ACHN (cell line): ENCODE data around the gene LRRIQ1.
"Not testable (repeated sequence)": the region's sequence is repeated elsewhere in the genome, so short reads cannot be mapped to it uniquely, and the experiment has no call there.

ENCODE experiments used
- DNase-seq: peaks from one replicate; pipeline ENCODE4 v3.0.0-alpha.2; 2015
- in situ Hi-C: cut with HindIII; loops from 2 replicates; pipeline ENCODE4 v1.10.0; 2017; ENCODE audit warnings: low sequenced_read_pairs, low pct_ligation_motif_present, low pct_unique_long_range_greater_than_20kb

Gene LRRIQ1

DNA sequence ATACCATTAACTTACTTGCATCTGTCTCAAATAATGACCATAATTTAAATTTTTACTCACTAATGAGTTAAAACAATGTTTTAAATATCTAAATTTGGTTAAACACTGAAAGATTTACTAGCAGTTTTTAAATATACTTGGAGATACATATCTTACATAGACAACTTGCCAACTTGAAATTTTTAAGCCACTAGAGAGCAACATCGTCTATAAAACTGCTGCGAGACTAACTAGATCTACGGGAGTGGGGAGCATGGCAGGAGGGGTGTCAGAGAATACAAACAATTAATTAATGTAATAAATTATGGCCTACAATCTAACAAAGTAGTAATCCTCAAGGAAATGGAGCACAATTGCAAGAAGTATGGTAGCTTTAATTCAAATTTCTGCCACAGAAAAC is 120.4 kb downstream of the LRRIQ1 start:
- DNase-seq: peak; percentile 30
- in situ Hi-C loops: loop anchor here (25.0 kb wide), 1 partner anchor 281 kb away; no protein-coding TSS in a partner anchor

DNA sequence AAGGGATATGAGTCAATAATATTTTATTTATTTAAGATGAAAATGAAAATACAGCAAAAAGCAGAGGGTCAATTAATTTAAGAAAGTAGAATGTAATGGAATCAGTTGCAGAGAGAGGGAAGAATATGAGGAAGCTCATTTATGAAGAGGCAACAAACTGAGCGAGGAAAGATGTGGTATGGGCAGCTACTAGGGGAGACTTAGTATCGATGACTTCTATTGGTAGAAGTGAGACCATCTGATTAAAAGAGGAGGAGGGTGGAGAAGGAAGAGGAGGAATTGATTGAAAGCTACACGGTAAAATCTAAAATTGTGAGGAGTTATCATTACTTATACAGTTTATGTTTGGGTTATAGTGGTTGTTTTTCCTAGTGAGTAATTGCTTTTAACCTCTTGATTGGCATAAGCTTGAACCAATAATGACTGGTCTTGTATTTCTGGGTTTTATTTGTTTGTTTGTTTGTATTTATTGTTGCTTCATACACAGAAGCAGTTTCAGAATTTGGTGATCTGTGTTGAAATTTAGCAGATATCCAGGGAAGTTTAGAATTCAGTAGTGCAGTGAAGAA is 121.0 kb downstream of the LRRIQ1 start:
- in situ Hi-C loops: loop anchor here (25.0 kb wide), 1 partner anchor 280 kb away; no protein-coding TSS in a partner anchor
- no peak for DNase-seq

DNA sequence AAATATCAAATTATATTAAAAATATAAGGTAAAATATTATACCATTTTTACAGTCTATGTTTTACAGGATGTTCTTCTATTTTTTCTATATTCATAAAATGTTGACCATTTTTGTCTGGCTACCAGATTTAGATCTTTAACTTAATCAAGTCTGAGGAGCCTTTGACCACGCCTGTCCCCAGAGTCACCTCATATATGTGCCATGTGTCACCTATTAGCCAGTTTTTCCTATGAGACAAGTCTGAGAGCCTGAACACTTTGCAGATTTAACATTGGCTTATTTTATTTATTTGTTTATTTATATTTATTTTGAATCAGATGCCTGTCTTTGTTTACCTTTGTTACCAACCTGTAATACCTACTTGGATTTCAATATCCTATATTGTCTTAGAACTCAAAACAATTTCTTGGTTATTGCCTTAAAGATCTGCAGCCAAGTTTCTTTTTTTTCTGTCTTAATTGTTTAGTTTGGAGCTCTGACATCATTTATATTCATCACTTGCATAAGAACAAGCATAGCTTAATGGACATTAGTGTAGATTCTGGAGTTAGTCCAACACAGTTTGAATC is 127.7 kb downstream of the LRRIQ1 start:
- in situ Hi-C loops: loop anchor here (25.0 kb wide), 1 partner anchor 273 kb away; no protein-coding TSS in a partner anchor
- no peak for DNase-seq

DNA sequence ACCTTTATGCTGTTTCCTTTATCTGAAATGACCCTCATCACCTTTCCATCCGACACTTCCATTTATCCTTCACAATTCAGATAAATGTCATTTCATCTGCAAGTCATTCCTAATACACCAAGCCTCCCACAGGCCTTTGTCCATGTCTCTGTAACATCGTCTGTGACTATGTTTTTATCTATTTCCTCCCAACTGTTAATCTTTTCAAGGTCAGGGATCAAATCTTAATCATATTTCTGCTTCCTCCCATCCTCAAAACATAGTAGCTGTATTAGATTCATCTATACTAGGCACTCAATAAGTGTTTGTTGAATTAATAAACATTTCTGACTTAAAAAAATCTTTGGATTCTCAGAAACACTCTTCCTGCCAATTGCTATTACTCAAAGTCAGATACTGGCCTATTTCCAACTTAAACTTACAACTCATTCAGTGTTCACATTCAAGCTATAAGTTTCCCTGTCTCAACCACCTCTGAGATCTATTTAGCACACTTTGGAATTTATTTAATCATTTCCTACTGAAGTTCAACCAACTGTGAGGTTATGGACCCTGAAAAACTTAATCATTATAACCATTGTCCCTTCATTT is 143.6 kb downstream of the LRRIQ1 start:
- DNase-seq: no peak
- in situ Hi-C loops: no loop called here

DNA sequence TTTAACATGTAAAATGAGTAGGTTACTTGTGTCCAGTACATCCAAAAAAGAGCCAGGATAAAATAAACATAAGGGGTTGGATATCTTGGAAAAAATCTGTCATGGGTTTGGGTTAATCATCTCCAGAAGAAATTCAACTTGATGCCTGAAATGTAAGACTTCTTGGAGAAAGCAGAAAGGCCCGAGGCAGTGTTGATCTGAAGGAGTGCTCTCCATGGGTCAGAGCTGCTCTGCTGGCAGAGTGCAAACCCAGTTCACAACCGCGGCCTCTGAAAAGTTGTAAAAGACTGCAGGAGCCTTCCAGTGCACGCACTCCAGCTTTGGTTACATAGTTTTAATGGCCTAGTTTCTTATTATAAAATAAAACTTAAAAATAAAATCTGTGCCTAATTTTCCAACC is 146.5 kb downstream of the LRRIQ1 start:
- in situ Hi-C loops: no loop called here
- no peak for DNase-seq

DNA sequence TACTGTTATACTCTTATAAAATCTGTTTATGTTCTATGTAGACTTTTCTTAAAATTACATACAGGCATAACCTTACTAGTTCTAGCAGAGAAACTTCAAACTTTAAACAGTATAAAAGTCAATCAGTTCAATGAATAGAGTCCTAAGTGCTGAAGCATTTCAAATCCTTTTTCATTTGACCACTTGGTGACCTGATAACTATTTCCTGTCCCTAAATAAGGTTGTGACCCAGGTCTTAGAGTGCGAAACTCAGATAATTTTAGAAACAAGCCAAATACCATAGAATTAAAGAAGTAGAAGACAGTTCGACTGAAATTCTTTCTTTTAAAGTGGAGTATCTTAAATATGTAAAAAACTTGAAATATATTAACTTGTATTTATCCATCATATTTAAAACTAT is 147.7 kb downstream of the LRRIQ1 start:
- no peak for DNase-seq
- in situ Hi-C loops: no loop called here

DNA sequence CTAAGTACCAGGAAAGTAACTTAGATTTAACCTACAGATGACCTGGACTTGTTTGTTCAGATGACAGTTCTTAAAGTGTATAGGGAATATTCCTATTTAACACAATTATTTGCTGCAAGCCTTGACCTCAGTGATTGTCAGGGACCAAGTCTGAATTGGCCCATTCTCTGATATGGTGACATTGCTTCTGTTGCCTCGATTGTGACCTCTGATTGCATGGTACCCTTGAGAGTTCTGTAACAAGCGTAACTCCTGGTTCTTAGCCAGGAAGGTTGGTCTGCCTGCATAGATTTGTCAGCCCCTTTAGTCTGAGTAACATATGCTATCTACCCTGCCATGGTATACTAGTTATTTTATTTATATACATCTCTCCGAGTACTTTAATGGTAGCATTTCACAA is 150.1 kb downstream of the LRRIQ1 start:
- DNase-seq: no peak
- in situ Hi-C loops: no loop called here

DNA sequence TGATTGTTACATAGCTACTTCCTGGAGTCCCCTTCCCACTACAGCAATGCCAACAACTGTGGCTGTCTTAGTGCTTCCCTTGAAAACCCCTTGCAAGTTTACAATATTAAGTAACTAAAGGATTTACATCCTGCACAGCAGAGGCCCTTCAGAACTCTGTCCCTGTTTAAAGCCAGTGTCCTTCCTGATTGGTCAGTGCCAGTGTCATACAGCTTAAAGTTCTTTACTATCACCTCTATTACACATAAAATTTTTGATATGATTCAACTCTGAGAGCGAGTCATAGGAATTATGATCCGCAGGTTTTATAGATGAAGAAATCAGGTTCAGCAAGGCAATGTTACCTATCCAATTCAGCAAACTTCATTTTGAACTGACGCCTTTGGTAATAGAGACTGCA is 152.5 kb downstream of the LRRIQ1 start:
- in situ Hi-C loops: no loop called here
- no peak for DNase-seq

DNA sequence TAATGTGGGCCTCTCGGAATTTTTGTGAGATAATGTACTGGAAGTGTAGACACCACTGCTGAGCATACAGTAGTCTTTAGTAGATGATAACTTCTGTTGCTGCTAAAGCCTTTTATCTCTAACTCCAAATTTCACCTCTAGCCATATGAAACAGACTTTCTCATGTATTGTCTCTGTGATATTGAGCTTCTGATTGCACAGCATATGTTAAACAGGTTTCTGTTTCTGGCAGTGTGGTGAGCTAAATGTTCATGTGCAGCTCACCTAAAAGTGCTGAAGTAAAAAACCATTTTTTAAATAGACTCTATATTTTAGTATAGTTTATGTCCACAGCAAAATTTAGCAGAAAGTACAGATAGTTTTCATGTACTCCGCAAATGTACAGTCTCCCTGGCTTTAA is 154.6 kb downstream of the LRRIQ1 start:
- no peak for DNase-seq
- in situ Hi-C loops: no loop called here

DNA sequence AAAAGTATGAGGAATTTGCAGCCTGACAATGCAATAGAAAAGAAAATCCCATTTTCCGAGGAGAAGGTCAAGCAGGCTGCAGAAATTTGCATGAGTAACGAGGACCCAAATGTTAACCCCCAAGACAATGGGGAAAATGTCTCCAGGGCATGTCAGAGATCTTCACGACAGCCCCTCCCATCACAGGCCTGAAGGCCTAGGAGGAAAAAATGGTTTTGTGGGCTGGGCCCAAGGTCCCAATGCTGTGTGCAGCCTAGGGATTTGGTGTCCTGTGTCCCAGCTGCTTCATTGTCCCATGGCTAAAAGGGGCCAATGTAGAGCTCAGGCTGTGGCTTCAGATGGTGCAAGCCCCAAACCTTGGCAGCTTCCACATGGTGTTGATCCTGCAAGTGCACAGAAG is 167.7 kb downstream of the LRRIQ1 start:
- in situ Hi-C loops, DNase-seq: not testable (repeated sequence)

DNA sequence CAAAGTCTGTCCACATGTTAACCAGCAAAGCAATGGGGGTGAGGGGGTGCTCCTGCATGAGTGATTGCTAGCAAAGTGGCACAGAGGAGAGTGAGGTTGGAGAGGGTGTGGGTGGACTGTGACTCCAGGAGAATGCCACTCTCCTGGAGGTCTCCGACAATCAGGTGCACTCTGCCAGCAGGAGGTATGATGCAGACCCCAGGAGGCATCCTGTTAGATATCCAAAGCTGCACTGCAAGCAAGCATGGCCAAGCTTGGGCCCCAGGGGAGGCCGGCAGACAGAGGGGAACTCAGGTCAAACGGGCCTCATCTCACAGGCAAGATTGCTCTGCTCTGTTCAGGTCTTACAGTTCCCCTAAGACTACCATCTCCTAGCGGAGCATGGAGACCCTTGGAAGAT is 170.4 kb downstream of the LRRIQ1 start:
- in situ Hi-C loops: no loop called here
- DNase-seq: no peak

DNA sequence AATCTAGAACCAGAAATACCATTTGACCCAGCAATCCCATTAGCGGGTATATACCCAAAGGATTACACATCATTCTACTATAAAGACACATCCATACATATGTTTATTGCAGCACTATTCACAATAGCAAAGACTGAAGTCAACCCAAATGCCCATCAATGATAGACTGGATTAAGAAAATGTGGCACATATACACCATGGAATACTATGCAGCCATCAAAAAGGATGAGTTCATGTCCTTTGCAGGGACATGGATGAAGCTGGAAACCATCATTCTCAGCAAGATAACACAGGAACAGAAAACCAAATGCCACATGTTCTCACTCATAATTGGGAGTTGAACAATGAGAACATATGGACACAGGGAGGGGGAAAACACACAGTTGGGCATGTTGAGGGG is 188.2 kb downstream of the LRRIQ1 start:
- DNase-seq, in situ Hi-C loops: not testable (repeated sequence)

DNA sequence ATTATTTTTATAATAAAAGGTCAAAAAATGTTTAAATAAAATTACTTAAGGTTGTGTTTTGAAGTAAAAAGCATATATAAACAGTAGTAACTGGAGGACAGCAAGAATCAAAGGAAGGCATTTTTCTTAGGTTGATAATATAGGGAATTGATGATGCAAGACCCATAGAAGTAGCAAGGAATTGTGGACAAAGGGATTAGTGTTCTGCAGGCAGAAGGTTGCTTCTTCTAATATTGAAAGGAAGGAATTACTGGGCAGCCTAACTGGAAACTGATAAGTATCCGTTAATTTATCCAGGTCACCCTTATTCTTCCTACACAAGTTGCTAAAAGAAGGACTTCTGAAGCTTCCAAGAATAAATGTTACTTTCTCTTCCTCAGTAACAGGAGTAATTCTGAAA is 189.3 kb downstream of the LRRIQ1 start:
- in situ Hi-C loops: no loop called here
- no peak for DNase-seq

DNA sequence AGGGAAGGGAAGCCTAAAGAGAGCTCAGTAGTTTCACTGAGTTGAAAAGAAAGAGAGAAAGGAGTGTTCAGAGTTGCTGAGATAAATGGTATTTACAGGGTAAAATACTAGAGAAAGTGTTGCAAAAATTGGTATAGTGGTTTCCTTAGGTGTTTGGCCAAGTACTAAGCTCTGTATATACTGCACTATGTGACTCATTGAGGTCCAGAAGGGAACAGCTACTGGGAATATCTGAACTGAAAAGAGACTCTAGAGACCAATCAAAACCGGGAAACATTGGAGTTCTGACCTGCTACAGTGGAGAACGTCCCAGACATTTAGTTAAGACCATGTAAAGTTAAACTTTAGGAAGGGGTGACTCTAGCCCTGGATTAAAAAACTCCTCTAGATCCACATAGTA is 201.2 kb downstream of the LRRIQ1 start:
- in situ Hi-C loops: no loop called here
- no peak for DNase-seq

DNA sequence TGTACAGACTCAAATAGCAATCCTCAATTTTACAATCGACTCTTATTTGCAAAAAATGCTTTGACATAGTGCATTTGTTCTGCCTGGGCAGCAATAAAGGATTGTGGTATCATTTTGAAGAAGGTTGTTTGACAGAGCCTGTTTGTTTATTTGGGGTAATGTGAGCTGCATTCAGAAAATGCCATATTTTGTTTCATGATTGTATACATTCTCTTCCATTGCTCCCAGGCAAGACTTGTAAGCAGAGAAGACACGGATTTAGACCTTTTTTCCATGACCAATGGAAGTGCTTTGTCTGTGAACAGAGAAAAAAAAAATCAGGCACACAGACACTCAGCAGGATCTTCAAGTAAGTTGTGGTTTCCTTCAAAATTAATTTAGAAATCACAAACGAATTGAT is 208.4 kb downstream of the LRRIQ1 start:
- in situ Hi-C loops: no loop called here

DNA sequence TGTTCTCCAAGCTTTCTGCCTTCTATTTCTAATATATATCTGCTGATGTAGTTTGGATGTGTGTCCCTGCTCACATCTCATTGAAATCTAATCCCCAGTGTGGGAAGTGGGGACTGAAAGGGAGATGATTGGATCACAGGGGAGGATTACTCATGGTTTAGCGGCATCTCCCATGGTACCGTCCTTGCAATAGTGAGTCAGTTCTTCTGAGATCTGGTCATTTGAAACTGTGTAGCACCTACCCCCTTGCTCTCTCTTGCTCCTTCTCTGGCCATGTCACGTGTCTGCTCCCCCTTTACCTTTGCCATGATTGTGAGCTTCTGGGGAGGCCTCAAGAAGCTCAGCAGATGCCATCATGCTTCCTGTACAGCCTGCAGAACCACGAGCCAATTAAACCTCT is 217.7 kb downstream of the LRRIQ1 start:
- in situ Hi-C loops: no loop called here
- no peak for DNase-seq

More for the DNA sequence above, 208.4 kb downstream of the LRRIQ1 start:
- no peak for DNase-seq

DNA sequence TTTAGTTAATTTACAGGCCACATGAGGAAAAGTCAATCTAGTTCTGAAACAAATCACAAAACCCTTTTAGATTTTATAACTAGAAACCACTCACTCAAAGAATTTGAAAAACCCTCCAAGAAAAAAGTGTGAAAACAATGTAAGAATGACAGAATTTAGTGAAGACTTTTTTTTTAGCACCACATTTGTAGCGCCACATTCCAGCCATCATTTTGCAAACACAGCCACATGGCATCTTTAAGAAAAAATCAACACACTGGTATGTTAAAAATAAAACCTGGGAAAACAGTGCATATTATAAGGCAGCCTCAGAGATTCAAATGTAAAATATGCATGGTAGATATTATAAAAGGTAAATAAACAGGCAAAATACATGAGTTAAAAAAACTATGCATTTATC is 221.5 kb downstream of the LRRIQ1 start:
- in situ Hi-C loops: no loop called here
- DNase-seq: no peak

DNA sequence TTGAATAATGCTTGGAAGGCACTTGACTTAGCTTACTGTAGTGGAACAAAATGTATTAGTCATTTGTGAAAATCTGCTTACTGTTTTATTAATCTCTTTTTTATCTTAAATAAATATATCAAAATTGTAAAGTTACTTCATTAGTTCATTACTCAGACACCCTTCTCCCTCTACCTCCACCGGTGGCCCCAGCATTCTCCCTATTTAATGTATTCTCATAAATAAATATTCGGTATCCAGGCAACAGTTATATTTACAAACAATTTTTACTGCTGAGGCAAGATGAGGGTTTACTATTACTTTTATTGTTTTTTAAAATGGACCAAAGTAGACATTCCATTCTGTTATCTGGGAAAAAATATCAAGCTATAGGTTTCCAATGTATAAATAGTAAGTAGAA is 224.3 kb downstream of the LRRIQ1 start:
- DNase-seq: no peak
- in situ Hi-C loops: no loop called here

DNA sequence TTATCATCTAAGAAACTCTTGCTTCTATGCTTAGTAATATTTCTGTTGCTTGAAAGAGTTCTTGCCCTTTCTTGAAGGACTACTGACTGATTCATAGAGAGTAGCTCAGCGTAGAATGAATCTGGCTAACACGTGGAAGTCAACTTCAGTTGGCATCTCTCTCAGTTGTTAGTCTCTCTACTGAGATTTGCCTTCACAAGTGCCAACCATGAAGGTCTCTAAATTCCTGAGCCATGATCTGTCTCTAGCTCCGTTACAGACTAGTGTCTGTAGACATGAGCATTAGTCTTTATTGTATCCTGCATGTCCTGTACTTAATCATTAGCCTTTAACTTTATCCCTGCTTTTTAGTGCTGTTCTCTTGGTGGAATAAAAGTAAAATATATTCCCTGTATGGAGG is 224.7 kb downstream of the LRRIQ1 start:
- in situ Hi-C loops: no loop called here

DNA sequence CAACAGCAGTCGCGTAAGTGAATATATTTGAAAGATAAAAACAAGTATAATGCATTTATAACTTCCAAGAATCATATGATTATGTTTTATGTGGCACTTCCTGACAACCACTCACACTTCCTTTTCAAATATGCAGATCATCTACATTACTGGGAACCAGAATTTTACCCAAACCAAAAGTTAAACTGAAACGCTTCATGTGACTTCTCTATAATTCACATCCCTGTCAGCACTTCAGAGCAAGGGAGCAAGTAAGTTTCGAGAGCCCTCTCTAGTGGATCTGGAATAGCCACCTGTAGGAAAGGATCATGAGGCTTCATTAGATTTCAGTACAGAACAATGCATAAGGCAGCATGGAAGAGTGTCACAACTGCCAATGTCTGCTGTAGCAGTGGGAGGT is 230.2 kb downstream of the LRRIQ1 start:
- in situ Hi-C loops: no loop called here
- DNase-seq: no peak

More for the DNA sequence above, 224.7 kb downstream of the LRRIQ1 start:
- peak; percentile 47 for DNase-seq
